BJ (cell line): ENCODE measurements around the gene TRIM13. TPM values are rescaled to one million over a fixed set of nuclear protein-coding genes. Genes with fewer than 3 reads are reported as not detected.
"Not testable (repeated sequence)": the region's sequence is repeated elsewhere in the genome, so short reads cannot be mapped to it uniquely, and the experiment has no call there.

Experiments
- CTCF ChIA-PET: fragments of 350-600 bp; formaldehyde crosslinking; extraction: SDS; loops from one replicate; lab custom pipeline; 2021; ENCODE audit warnings: antibody characterized with exemption, inconsistent platforms; lab: Yijun Ruan, JAX
- POLR2A ChIA-PET: fragments of 300-600 bp; sonication (Branson Sonifier 250); formaldehyde crosslinking; extraction: SDS; loops from one replicate; lab custom pipeline; 2021; ENCODE audit warnings: antibody characterized with exemption; lab: Charles Lee
- DNase-seq: peaks from one replicate; pipeline ENCODE4 v3.0.0-alpha.2; 2011; ENCODE audit warnings: low read depth
- H3K27me3 ChIP-seq: 2 replicates; pipeline ENCODE4 v1.6.0; 2011; ENCODE audit warnings: low read length; ENCODE audit not compliant: control insufficient read depth, insufficient read depth
- H3K36me3 ChIP-seq: 2 replicates; pipeline ENCODE4 v1.5.1; 2011; ENCODE audit warnings: low read length; ENCODE audit not compliant: control insufficient read depth, insufficient read depth
- H3K4me3 ChIP-seq: 2 replicates; pipeline ENCODE4 v1.5.1; 2011; ENCODE audit warnings: low read depth, mild to moderate bottlenecking, control low read depth, low read length
- polyA minus RNA-seq: library from RNA; depleted of rRNA, polyadenylated mRNA; stranded (reverse); fragments of >200 nt; gene quantifications from 2 replicates; pipeline ENCODE4 v1.2.3, GENCODE V29; 2011; rRNA and poly(A)+ RNA removed
- polyA plus RNA-seq: library from polyadenylated mRNA; depleted of rRNA; stranded (reverse); fragments of >200 nt; gene quantifications from 2 replicates; pipeline ENCODE4 v1.2.3, GENCODE V29; 2011; rRNA removed
- TF ChIP-seq, protein P1 (sequence below): IDR thresholded peaks from 2 replicates; pipeline ENCODE4 v1.5.1; 2011; ENCODE audit warnings: low read depth, mild to moderate bottlenecking, control low read depth, inconsistent platforms, low read length, moderate library complexity; ENCODE audit not compliant: insufficient read depth

Gene TRIM13, protein sequence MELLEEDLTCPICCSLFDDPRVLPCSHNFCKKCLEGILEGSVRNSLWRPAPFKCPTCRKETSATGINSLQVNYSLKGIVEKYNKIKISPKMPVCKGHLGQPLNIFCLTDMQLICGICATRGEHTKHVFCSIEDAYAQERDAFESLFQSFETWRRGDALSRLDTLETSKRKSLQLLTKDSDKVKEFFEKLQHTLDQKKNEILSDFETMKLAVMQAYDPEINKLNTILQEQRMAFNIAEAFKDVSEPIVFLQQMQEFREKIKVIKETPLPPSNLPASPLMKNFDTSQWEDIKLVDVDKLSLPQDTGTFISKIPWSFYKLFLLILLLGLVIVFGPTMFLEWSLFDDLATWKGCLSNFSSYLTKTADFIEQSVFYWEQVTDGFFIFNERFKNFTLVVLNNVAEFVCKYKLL
- polyA plus RNA-seq (11.7 and 22.9 TPM in 2 replicates), polyA minus RNA-seq (9.9 and 13.2 TPM in 2 replicates)

GRCh38 chr13:49996951-49997895, at the start of gene TRIM13:
Gene TRIM13, plus strand, starts transcription at chr13:49997042. Its CDS starts 14,899 bp downstream, at chr13:50011941.
- DNase-seq, result no peak
- POLR2A ChIA-PET, result interaction anchor here (0.5 to 1.3 kb wide), 5 partner anchors 11 to 440 kb away, joined by 3 to 4 read pairs (median 3); no protein-coding TSS in a partner anchor
- Histone ChIP-seq H3K27me3 (no peaks in the 10 kb centered on the region), H3K4me3 (peak within 1 kb of the TSS; percentile 84), H3K36me3 (peaks cover 1% of the 10 kb centered on the region; the same call in 1 of the 2 replicates)
- TF ChIP-seq, protein P1, sequence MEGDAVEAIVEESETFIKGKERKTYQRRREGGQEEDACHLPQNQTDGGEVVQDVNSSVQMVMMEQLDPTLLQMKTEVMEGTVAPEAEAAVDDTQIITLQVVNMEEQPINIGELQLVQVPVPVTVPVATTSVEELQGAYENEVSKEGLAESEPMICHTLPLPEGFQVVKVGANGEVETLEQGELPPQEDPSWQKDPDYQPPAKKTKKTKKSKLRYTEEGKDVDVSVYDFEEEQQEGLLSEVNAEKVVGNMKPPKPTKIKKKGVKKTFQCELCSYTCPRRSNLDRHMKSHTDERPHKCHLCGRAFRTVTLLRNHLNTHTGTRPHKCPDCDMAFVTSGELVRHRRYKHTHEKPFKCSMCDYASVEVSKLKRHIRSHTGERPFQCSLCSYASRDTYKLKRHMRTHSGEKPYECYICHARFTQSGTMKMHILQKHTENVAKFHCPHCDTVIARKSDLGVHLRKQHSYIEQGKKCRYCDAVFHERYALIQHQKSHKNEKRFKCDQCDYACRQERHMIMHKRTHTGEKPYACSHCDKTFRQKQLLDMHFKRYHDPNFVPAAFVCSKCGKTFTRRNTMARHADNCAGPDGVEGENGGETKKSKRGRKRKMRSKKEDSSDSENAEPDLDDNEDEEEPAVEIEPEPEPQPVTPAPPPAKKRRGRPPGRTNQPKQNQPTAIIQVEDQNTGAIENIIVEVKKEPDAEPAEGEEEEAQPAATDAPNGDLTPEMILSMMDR, result peak; percentile 89
- CTCF ChIA-PET, result interaction anchor here (0.6 to 2.9 kb wide), 29 partner anchors 9 to 1072 kb away, joined by 3 to 29 read pairs (median 3); partner anchors contain the start of gene SPRYD7

DNA sequence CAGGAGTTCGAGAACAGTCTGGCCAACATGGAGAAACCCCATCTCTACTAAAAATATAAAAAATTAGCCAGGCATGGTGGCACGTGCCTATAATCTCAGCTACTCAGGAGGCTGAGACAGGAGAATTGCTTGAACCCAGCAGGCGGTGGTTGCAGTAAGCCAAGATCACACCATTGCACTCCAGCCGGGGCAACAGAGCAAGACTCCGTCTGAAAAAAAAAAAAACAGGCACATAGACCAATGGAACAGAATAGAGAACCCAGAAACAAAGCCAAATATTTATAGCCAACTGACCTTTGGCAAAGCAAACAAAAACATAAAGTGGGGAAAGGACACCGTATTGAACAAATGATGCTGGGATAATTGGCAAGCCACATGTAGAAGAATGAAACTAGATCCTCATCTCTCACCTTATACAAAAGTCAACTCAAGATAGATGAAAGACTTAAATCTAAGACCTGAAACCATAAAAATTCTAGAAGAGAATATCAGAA, 48.0 kb upstream of the TRIM13 start:
- H3K27me3 ChIP-seq, DNase-seq, H3K36me3 ChIP-seq, H3K4me3 ChIP-seq, POLR2A ChIA-PET: not testable (repeated sequence)
- CTCF ChIA-PET, result interaction anchor here (1.8 kb wide), 1 partner anchor 13 kb away, joined by 5 read pairs; the partner anchor contains the start of gene SPRYD7

GRCh38 chr13:49951754-49952535, 44.9 kb upstream of the TRIM13 start:
- POLR2A ChIA-PET, result no interaction called here
- no peak overlapping the region for H3K4me3 ChIP-seq
- H3K27me3 ChIP-seq, result no peaks in the 10 kb centered on the region
- DNase-seq, result no peak
- CTCF ChIA-PET, result interaction anchor here (1.0 kb wide), 1 partner anchor 24 kb away, joined by 3 read pairs; no protein-coding TSS in a partner anchor
- no peaks in the 10 kb centered on the region for H3K36me3 ChIP-seq
- TF ChIP-seq, protein P1, result no peak

DNA sequence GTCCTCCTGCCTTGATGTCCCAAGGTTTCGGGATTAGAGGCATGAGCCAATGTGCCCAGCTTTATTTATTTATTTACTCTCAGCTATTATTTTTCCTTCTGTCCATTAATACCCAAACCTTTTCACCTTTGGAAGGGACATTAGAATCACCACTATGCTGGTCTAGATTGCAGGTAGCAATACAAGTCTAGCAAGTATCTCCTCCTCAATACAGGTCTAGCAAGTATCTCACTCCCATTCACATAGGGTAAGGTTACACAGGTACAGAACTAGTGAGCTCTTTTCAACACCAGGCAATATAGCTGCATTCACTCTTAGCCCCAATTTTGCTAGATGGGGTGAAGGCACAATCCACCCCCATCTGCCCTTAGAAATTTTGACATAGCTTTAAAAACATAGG, 43.3 kb upstream of the TRIM13 start:
- no peak for DNase-seq
- H3K27me3 ChIP-seq, result no peaks in the 10 kb centered on the region
- ChIA-PET POLR2A (no interaction called here), CTCF (interaction anchor here (0.7 to 1.2 kb wide), 3 partner anchors 12 to 23 kb away, joined by 3 to 4 read pairs (median 3); partner anchors contain the start of gene SPRYD7)
- no peak overlapping the region for H3K4me3 ChIP-seq
- no peaks in the 10 kb centered on the region for H3K36me3 ChIP-seq
- TF ChIP-seq, protein P1, result no peak
